C4-2B (cell line): ENCODE measurements around the gene PARP2.

Experiments used
- H3K27ac ChIP-seq: fragments of 450-650 bp; 2 replicates; pipeline ENCODE4 v1.5.1; 2017
- CTCF ChIP-seq: fragments of 450-650 bp; conservative IDR thresholded peaks from 2 replicates; pipeline ENCODE4 v1.5.1; 2017; ENCODE audit warnings: mild to moderate bottlenecking
- ZFX ChIP-seq: fragments of 450-650 bp; IDR thresholded peaks from 2 replicates; pipeline ENCODE4 v1.6.1; 2017

PARP2 gene

GRCh38 chr14:20383636-20384035 is 40.2 kb downstream of the PARP2 start:
- H3K27ac ChIP-seq = no peak overlapping the region
- TF ChIP-seq CTCF = no peak
- no peak for TF ChIP-seq ZFX

GRCh38 chr14:20384321-20384720 is 40.9 kb downstream of the PARP2 start:
- no peak for TF ChIP-seq CTCF
- TF ChIP-seq ZFX = no peak
- no peak overlapping the region for H3K27ac ChIP-seq

- no peak for TF ChIP-seq CTCF
- TF ChIP-seq ZFX = no peak
- no peak overlapping the region for H3K27ac ChIP-seq
Measured at GRCh38 chr14:20384886-20385285, 41.5 kb downstream of the PARP2 start.

GRCh38 chr14:20386276-20386855 is 42.9 kb downstream of the PARP2 start:
- no peak overlapping the region for H3K27ac ChIP-seq
- no peak for TF ChIP-seq CTCF
- no peak for TF ChIP-seq ZFX

GRCh38 chr14:20387576-20387975 is 44.1 kb downstream of the PARP2 start:
- H3K27ac ChIP-seq = no peak overlapping the region
- TF ChIP-seq CTCF (no peak), ZFX (no peak)

- H3K27ac ChIP-seq = no peak overlapping the region
Measured at GRCh38 chr14:20388159-20388558, 44.7 kb downstream of the PARP2 start.

GRCh38 chr14:20391505-20391904 is 48.1 kb downstream of the PARP2 start:
- TF ChIP-seq CTCF (no peak), ZFX (no peak)
- H3K27ac ChIP-seq = no peak overlapping the region

More at GRCh38 chr14:20388159-20388558, 44.7 kb downstream of the PARP2 start:
- no peak for TF ChIP-seq ZFX
- TF ChIP-seq CTCF = no peak
